Esophagus (tissue), 2 donors: ENCODE measurements around the gene C5. TPM values are rescaled to one million over a fixed set of nuclear protein-coding genes. Genes with fewer than 3 reads are reported as not detected.

Source experiments
- polyA plus RNA-seq, 2 donors: library from polyadenylated mRNA; stranded (reverse); fragments of 200-250 nt; gene quantifications; one replicate each; pipeline ENCODE4 v1.2.3, GENCODE V29; 2013
- donor health status: healthy with polysubstance abuse.
- donor health status: Bipolar disorder and iron deficiency.

C5 gene
- polyA plus RNA-seq, 2 donors = 1.0 to 1.7 TPM

Other genes with a start within 250 kb of the C5 start
- gene PSMD5, start 207.4 kb downstream of the C5 start, polyA plus RNA-seq = 10 to 100 TPM; 12.1 to 15.8 TPM
- gene PHF19, start 173.1 kb downstream of the C5 start, polyA plus RNA-seq = 10 to 100 TPM; 22.3 to 28.8 TPM
- gene TRAF1, start 123.5 kb downstream of the C5 start, polyA plus RNA-seq = 1 to 10 TPM; 2.7 to 6.1 TPM
- gene CNTRL, start 24.7 kb upstream of the C5 start, polyA plus RNA-seq = 1 to 10 TPM; 4.0 to 5.5 TPM
- gene RAB14, start 151.6 kb upstream of the C5 start, polyA plus RNA-seq = 10 to 100 TPM; 20.1 to 33.4 TPM
- 100 to 1,000 TPM; 198 to 418 TPM for gene GSN, start 217.9 kb upstream of the C5 start, polyA plus RNA-seq